HEK293T (cell line): ENCODE data around the gene PCDHGB6.

Source experiments
- ELF4 ChIP-seq: fragments of 450-650 bp; IDR thresholded peaks from 2 replicates; pipeline ENCODE4 v1.6.1; 2017; ENCODE audit warnings: antibody characterized with exemption
- FOXA1 ChIP-seq: fragments of 450-650 bp; IDR thresholded peaks from 2 replicates; pipeline ENCODE4 v1.6.1; 2016; ENCODE audit warnings: mild to moderate bottlenecking

- no peak for TF ChIP-seq FOXA1
- no peak for TF ChIP-seq ELF4
Observed at GRCh38 chr5:141398608-141399007, 9.2 kb upstream of the PCDHGB6 start.
